Muscle layer of colon (tissue), 2 donors: ENCODE data around the gene IFNGR2.
A peak's percentile ranks its signal among the peaks of the same experiment; 100 is the strongest.
"Not testable (repeated sequence)": the region's sequence is repeated elsewhere in the genome, so short reads cannot be mapped to it uniquely, and the experiment has no call there.

Source experiments
- H3K27ac ChIP-seq: one replicate; pipeline ENCODE4 v1.7.0; 2013; ENCODE audit warnings: low read depth, mild to moderate bottlenecking, low read length, moderate library complexity
- H3K27me3 ChIP-seq, 2 donors: one replicate each; pipeline ENCODE4 v1.7.0; 2013; ENCODE audit warnings: low read length in 2 of 2, mild to moderate bottlenecking in 2 of 2; ENCODE audit not compliant: insufficient read depth in 2 of 2, control insufficient read depth in 1 of 2
- H3K36me3 ChIP-seq: one replicate; pipeline ENCODE4 v1.7.0; 2013; ENCODE audit warnings: mild to moderate bottlenecking, low read length; ENCODE audit not compliant: insufficient read depth
- H3K4me1 ChIP-seq: one replicate; pipeline ENCODE4 v1.7.0; 2013; ENCODE audit warnings: mild to moderate bottlenecking, low read length; ENCODE audit not compliant: insufficient read depth
- H3K4me3 ChIP-seq, 2 donors: one replicate each; pipeline ENCODE4 v1.7.0; 2013; ENCODE audit warnings: low read length in 2 of 2, low read depth in 1 of 2, mild to moderate bottlenecking in 1 of 2, moderate library complexity in 1 of 2
- H3K9ac ChIP-seq: one replicate; pipeline ENCODE4 v1.7.0; 2013; ENCODE audit warnings: low read length
- H3K9me3 ChIP-seq: one replicate; pipeline ENCODE4 v1.7.0; 2013; ENCODE audit warnings: mild to moderate bottlenecking, low read length
- donor health status: abdominal sarcoma.
- donor health status: Adenocarcinoma of cecum.

The IFNGR2 gene, protein sequence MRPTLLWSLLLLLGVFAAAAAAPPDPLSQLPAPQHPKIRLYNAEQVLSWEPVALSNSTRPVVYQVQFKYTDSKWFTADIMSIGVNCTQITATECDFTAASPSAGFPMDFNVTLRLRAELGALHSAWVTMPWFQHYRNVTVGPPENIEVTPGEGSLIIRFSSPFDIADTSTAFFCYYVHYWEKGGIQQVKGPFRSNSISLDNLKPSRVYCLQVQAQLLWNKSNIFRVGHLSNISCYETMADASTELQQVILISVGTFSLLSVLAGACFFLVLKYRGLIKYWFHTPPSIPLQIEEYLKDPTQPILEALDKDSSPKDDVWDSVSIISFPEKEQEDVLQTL

DNA sequence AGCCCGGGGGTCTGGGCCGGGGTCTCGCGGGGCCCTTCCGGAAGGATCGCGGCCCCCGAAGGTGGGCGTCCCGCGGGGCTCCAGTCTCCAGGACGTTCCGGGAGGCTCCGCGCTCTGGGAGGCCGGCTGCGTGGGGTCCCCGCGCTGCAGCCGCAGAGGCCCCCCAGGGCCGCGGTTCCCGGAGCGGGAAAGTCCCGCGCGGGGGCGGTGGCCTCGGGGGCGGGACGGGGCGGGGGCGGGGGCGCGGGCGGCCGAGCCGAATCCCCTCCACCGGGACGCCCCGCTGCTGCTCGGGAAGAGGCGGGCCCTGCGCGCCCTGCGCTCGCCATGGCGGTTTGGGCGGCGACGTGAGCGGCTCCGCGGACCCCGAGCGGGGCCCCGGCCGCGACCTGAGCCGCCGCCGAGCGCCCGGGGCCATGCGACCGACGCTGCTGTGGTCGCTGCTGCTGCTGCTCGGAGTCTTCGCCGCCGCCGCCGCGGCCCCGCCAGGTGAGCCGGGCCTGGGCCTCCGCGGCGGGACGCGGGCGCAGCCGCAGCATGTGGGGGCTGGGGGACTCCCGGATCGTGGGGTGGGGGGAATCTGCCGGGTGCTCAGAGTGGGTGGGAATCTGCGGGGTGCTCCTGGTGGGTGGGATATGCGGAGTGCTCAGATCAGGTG lies at the start of gene IFNGR2:
Gene IFNGR2, plus strand, starts transcription at position 286 of the 658 bp plus-strand sequence. Its CDS starts 131 bp downstream, at position 417.
- H3K4me1 ChIP-seq = peaks cover 20% of the 10 kb centered on the region
- H3K27ac ChIP-seq = peak within 1 kb of the TSS; percentile 89

DNA sequence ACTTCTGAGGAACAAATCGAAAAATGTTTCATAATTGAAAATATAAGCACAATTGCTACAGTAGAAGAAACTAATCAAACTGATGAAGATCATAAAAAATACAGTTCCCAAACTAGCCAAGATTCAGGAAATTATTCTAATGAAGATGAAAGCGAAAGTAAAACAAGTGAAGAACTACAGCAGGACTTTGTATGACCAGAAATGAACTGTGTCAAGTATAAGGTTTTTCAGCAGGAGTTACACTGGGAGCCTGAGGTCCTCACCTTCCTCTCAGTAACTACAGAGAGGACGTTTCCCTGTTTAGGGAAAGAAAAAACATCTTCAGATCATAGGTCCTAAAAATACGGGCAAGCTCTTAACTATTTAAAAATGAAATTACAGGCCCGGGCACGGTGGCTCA lies 47.9 kb upstream of the IFNGR2 start:
- no peak overlapping the region for H3K9ac ChIP-seq
- H3K27me3 ChIP-seq = no peaks in the 10 kb centered on the region
- no peak overlapping the region for H3K4me3 ChIP-seq
- H3K27ac ChIP-seq = no peak overlapping the region
- no peaks in the 10 kb centered on the region for H3K9me3 ChIP-seq
- peaks cover 18% of the 10 kb centered on the region for H3K36me3 ChIP-seq
- no peaks in the 10 kb centered on the region for H3K4me1 ChIP-seq

More for the DNA sequence above, at the start of gene IFNGR2:
- no peaks in the 10 kb centered on the region for H3K9me3 ChIP-seq
- H3K9ac ChIP-seq = peak within 1 kb of the TSS; percentile 61
- H3K27me3 ChIP-seq = no peaks in the 10 kb centered on the region
- H3K36me3 ChIP-seq = no peaks in the 10 kb centered on the region
- peak within 1 kb of the TSS; percentile 67 to 80 for H3K4me3 ChIP-seq

DNA sequence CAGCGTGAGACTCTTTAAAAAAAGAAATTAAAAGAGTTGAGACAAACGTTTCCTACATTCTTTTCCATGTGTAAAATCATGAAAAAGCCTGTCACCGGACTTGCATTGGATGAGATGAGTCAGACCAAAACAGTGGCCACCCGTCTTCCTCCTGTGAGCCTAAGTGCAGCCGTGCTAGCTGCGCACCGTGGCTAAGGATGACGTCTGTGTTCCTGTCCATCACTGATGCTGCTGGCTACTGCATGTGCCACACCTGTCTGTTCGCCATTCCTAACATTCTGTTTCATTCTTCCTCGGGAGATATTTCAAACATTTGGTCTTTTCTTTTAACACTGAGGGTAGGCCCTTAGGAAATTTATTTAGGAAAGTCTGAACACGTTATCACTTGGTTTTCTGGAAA lies 47.2 kb upstream of the IFNGR2 start:
- no peak overlapping the region for H3K4me3 ChIP-seq
- H3K27me3 ChIP-seq = no peaks in the 10 kb centered on the region
- H3K9ac ChIP-seq = no peak overlapping the region
- peaks cover 2% of the 10 kb centered on the region for H3K4me1 ChIP-seq
- H3K36me3 ChIP-seq = peaks cover 13% of the 10 kb centered on the region
- H3K27ac ChIP-seq = no peak overlapping the region
- no peaks in the 10 kb centered on the region for H3K9me3 ChIP-seq

DNA sequence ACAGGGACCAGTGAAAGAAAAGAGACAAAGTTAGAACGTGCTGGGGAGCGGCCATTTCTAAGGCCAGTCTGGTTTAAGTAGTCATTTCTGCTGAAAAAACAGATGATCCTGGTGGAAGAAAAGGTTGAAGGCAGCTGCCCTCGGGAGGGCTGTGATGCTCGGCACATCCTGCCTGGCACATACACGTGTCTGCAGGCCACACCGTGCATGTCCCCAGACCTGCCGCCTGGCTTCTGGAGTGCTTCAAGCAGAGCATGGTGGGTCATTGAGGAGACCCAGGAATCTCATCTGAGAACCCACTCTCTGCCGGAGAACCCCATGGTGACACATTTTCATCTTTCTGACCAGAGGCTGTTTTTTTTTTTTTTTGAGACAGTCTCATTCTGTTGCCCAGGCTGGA lies 46.0 kb upstream of the IFNGR2 start:
- Histone ChIP-seq H3K27me3 (no peaks in the 10 kb centered on the region), H3K27ac (no peak overlapping the region), H3K9ac (no peak overlapping the region), H3K9me3 (no peaks in the 10 kb centered on the region), H3K36me3 (peaks cover 13% of the 10 kb centered on the region), H3K4me3 (no peak overlapping the region), H3K4me1 (peaks cover 4% of the 10 kb centered on the region)

DNA sequence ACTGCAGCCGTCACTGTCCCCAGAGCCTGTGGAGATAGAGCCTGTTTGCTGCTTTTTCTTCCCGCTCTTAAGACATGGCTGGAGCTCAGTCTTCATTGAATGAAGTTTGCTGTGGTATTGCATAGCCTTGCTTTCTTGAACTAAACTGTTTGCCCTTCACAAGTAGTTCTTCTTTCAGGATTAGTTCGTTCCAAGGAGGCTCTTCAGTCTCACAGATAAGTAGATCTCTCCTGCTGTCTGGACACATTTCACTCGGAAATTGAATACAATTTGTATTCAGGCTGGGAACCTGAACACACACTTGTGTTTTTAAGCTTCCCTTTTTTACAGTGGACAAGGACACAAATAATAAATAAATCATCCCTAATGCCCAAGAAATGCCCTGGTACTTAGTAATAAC lies 43.8 kb upstream of the IFNGR2 start:
- no peaks in the 10 kb centered on the region for H3K9me3 ChIP-seq
- H3K27ac ChIP-seq = no peak overlapping the region
- H3K27me3 ChIP-seq = no peaks in the 10 kb centered on the region
- peaks cover 4% of the 10 kb centered on the region for H3K4me1 ChIP-seq
- no peak overlapping the region for H3K4me3 ChIP-seq
- H3K9ac ChIP-seq = no peak overlapping the region
- peaks cover 13% of the 10 kb centered on the region for H3K36me3 ChIP-seq

DNA sequence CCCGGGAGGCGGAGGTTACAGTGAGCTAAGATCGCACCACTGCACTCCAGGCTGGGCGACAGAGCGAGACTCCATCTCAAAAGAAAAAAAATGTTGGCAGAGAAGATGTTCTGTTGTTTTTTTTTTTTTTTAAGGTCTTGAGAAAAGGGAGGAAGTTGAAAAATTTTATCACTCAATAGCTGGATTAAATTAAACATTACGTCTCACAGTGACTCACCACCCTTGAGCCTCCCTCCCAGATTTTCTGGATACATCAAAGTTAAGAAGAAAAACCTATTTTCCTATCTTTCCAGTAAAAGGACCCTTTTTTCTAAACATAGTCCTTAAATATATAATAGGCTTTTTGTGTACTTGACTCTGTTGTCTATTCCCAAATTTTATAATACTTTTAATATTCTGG lies 42.9 kb upstream of the IFNGR2 start:
- H3K4me1 ChIP-seq = peaks cover 4% of the 10 kb centered on the region
- H3K9ac ChIP-seq = no peak overlapping the region
- no peak overlapping the region for H3K4me3 ChIP-seq
- no peaks in the 10 kb centered on the region for H3K9me3 ChIP-seq
- peaks cover 13% of the 10 kb centered on the region for H3K36me3 ChIP-seq
- no peaks in the 10 kb centered on the region for H3K27me3 ChIP-seq
- no peak overlapping the region for H3K27ac ChIP-seq

DNA sequence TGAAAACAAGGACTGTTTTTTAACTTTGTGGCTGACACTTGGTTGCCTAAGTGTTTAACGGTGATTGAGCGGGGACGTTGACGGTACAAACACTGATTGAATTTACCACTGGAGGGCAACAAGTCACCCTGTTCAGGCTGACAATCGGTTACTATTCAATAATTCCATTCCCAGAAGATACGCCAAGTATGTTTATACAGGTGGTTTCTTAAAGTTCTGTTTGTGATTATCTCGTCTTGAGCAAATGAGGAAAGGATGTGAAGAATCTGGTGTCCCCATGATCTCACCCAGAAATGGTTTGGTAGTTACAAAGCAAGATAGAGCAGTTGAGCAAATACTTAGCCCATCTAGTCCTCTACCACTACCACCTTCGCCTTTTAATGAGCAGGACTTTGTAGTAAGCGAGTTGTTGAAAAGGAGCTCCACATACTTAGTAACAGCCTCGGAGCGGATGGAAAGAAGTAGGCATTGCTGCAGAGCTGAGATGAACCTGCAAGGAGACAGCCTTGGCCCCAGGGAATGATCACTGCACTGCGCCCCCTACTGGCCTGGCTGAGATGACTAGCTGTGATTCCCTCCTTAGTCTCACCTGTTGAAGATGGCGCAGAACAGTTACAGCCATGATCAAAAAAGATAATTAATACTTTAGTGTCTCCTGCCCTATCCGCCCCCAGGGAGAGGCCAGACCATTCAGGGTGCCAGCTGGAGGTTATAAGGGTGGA lies 42.2 kb upstream of the IFNGR2 start:
- Histone ChIP-seq H3K4me3 (no peak overlapping the region), H3K9ac (no peak overlapping the region), H3K9me3 (no peaks in the 10 kb centered on the region), H3K36me3 (peaks cover 11% of the 10 kb centered on the region), H3K27ac (no peak overlapping the region), H3K4me1 (peaks cover 4% of the 10 kb centered on the region), H3K27me3 (no peaks in the 10 kb centered on the region)

DNA sequence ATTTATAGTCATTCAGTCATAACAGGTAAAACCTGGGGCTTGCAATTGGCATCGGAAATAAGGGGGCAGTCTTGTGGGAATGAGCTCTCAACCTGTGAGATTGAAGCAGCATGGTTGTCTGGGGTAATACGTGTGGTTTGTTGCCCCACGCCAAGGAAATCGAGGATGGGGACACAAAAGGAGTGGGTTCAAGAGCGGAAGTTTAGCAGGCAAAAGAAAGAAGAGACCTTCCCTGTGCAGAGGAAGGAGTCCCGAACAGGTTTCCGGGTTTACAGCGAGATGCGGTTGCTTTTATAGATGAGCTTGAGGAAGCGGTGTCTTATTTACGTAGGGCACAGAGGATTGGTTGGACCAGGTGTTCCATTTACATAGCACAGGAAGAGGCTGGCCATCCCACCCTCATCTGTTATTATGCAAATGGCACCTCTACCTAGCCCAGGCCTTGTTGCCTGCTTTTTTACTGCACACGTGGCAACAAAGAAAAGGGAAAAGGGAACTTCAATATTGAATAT lies 41.1 kb upstream of the IFNGR2 start:
- no peak overlapping the region for H3K9ac ChIP-seq
- H3K36me3 ChIP-seq = peaks cover 2% of the 10 kb centered on the region
- H3K4me3 ChIP-seq = no peak overlapping the region
- H3K9me3 ChIP-seq = no peaks in the 10 kb centered on the region
- peaks cover 4% of the 10 kb centered on the region for H3K4me1 ChIP-seq
- H3K27me3 ChIP-seq = no peaks in the 10 kb centered on the region
- H3K27ac ChIP-seq = peak overlapping the region; percentile 44

DNA sequence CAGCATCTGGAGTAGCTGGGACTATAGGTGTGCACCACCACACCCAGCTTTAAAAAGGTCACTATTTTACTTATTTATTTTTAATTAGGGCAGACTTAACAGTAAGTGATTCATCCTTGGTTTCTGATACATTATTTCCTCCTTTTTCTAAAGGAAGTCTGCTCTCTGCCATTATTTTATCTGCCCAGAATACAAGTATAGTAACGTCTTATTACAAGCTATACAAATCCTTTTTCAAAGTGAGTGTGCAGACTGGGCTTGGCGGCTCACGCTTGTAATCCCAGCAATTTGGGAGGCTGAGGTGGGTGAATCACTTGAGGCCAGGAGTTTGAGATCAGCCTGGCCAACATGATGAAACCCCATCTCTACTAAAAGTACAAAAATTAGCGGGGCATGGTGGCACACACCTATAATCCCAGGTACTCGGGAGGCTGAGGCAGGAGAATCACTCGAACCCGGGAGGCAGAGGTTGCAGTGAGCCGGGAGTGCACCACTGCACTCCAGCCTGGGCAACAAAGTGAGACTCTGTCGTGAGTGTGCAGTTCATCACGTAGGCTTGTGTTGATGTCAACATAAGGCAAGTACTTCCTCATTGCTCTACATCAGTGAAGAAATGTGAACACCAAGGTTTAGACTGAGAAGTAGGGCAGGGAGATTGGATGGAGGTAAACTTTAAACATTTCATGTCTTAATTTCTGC lies 39.2 kb upstream of the IFNGR2 start:
- not testable (repeated sequence) for H3K4me1 ChIP-seq, H3K36me3 ChIP-seq, H3K9ac ChIP-seq, H3K9me3 ChIP-seq, H3K27ac ChIP-seq, H3K27me3 ChIP-seq, H3K4me3 ChIP-seq

DNA sequence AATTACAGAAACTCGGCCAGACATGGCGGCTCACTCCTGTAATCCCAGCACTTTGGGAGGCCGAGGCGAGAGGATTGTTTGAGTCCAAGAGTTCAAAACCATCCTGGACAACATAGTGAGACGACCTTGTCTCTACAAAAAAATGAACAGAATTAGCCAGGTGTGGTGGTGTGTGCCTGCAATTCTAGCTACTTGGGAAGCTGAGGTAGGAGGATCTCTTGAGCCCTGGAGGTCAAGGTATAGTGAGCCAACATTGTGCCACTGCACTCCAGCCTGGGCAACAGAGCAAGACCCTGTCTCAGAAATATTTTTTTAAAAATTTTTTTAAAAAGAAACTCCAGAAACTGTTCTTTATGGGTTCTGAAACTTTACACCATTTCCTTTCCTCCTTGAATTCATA lies 38.4 kb upstream of the IFNGR2 start:
- H3K36me3 ChIP-seq = no peaks in the 10 kb centered on the region
- peaks cover 4% of the 10 kb centered on the region for H3K4me1 ChIP-seq
- peaks cover 4% of the 10 kb centered on the region for H3K9me3 ChIP-seq
- no peak overlapping the region for H3K9ac ChIP-seq
- no peak overlapping the region for H3K4me3 ChIP-seq
- no peaks in the 10 kb centered on the region for H3K27me3 ChIP-seq
- no peak overlapping the region for H3K27ac ChIP-seq
